Measurements from ENCODE around the gene KCP. TPM values are rescaled to one million over a fixed set of nuclear protein-coding genes. Genes with fewer than 3 reads are reported as not detected.

The KCP gene
- total RNA-seq, 1 donor from 2014 or later: 0.11 TPM

- intact Hi-C loops (cut with DNase I): loop anchor here (5.0 to 10.0 kb wide), 2 partner anchors 275 to 407 kb away; partner anchors contain the start of gene METTL2B
- DNase-seq (peak; percentile 6), ATAC-seq (ENCODE audit: poor library complexity) (no peak)
Observed at GRCh38 chr7:128882134-128882533, 28.4 kb downstream of the KCP start.

GRCh38 chr7:128881458-128882125 lies 28.9 kb downstream of the KCP start:
- no peak for ATAC-seq (ENCODE audit: poor library complexity)

GRCh38 chr7:128880791-128881457 lies 29.6 kb downstream of the KCP start:
- intact Hi-C loops (cut with DNase I): loop anchor here (5.0 to 10.0 kb wide), 2 partner anchors 274 to 406 kb away; partner anchors contain the start of gene METTL2B
- ATAC-seq (ENCODE audit: poor library complexity): no peak
- peak; percentile 37 for DNase-seq

More at GRCh38 chr7:128881458-128882125, 28.9 kb downstream of the KCP start:
- peak; percentile 21 for DNase-seq
- intact Hi-C loops (cut with DNase I): loop anchor here (5.0 to 10.0 kb wide), 2 partner anchors 274 to 407 kb away; partner anchors contain the start of gene METTL2B

- DNase-seq (peak; percentile 79), ATAC-seq (ENCODE audit: poor library complexity) (peak; percentile 89)
- intact Hi-C loops (cut with DNase I): loop anchor here (5.0 to 10.0 kb wide), 2 partner anchors 273 to 405 kb away; partner anchors contain the start of gene METTL2B
Observed at GRCh38 chr7:128879939-128880746, 30.4 kb downstream of the KCP start.

- DNase-seq: peak; percentile 30
- no peak for ATAC-seq (ENCODE audit: poor library complexity)
- intact Hi-C loops (cut with DNase I): no loop called here
Observed at GRCh38 chr7:128879461-128879938, 31.0 kb downstream of the KCP start.

- intact Hi-C loops (cut with DNase I): no loop called here
- ATAC-seq (ENCODE audit: poor library complexity) (no peak), DNase-seq (peak; percentile 13)
Observed at GRCh38 chr7:128878226-128879105, 32.0 kb downstream of the KCP start.

- no peak for ATAC-seq (ENCODE audit: poor library complexity)
- intact Hi-C loops (cut with DNase I): no loop called here
- DNase-seq: no peak
Observed at GRCh38 chr7:128877756-128878120, 32.8 kb downstream of the KCP start.

- DNase-seq: peak; percentile 36
- ATAC-seq (ENCODE audit: poor library complexity): no peak
- intact Hi-C loops (cut with DNase I): no loop called here
Observed at GRCh38 chr7:128876978-128877755, 33.3 kb downstream of the KCP start.

GRCh38 chr7:128876586-128876977 lies 33.9 kb downstream of the KCP start:
- DNase-seq: peak; percentile 26
- no peak for ATAC-seq (ENCODE audit: poor library complexity)
- intact Hi-C loops (cut with DNase I): no loop called here

- DNase-seq (no peak), ATAC-seq (ENCODE audit: poor library complexity) (no peak)
- intact Hi-C loops (cut with DNase I): no loop called here
Observed at GRCh38 chr7:128876127-128876526, 34.4 kb downstream of the KCP start.

GRCh38 chr7:128875523-128875948 lies 35.0 kb downstream of the KCP start:
- intact Hi-C loops (cut with DNase I): no loop called here
- ATAC-seq (ENCODE audit: poor library complexity) (no peak), DNase-seq (peak; percentile 6)

- DNase-seq (no peak), ATAC-seq (ENCODE audit: poor library complexity) (no peak)
- intact Hi-C loops (cut with DNase I): no loop called here
Observed at GRCh38 chr7:128874140-128875031, 36.1 kb downstream of the KCP start.

GRCh38 chr7:128873234-128873633 lies 37.3 kb downstream of the KCP start:
- no peak for ATAC-seq (ENCODE audit: poor library complexity)
- intact Hi-C loops (cut with DNase I): no loop called here
- no peak for DNase-seq

GRCh38 chr7:128872394-128872824 lies 38.1 kb downstream of the KCP start:
- intact Hi-C loops (cut with DNase I): no loop called here
- ATAC-seq (ENCODE audit: poor library complexity): no peak
- no peak for DNase-seq

GRCh38 chr7:128871050-128871449 lies 39.5 kb downstream of the KCP start:
- ATAC-seq (ENCODE audit: poor library complexity) (no peak), DNase-seq (no peak)
- intact Hi-C loops (cut with DNase I): no loop called here

GRCh38 chr7:128869944-128870285 lies 40.6 kb downstream of the KCP start:
- ATAC-seq (ENCODE audit: poor library complexity) (peak; percentile 6), DNase-seq (peak; percentile 24)
- intact Hi-C loops (cut with DNase I): no loop called here
